ENCODE data around the gene PRCC.

DNA sequence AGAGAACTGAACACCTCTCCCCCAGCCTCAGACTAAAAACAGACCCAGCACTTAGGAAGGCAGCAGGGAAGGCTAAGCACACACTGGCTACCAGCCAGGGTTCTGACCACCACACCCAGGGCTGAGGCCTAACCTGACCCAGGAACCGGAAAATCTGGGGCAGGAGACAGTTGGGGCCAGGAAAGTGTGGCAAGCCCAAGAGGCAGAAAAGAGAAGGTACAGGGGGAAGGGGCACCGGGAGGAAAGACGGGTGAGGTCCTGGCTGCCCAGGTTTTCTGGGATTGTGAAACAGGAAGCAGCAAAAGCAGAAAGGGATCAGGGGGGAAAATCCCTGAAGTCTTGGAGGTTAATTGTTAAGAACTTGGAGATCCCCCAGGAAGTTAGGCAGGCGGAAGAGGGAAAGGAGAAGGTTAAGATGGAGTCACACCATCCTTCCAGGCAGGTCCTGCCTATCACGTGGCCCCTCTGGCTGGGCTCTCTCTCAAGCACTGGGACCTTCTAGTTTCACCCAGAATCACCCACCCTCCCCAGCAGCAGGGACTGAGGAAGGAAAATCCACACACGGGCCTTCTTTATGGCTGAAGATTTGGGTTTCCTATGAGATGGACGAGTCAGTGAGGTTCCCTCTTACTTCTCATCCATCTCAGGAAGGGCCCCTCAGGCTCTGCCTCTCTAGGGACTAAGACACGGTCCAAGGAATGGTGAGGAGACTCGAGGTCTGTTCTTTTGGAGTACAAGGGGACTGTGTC lies 18.5 kb upstream of the PRCC start:
- TF ChIP-seq GATA3 (IDR thresholded peaks at IDR 0.05; ENCODE audit: low read depth, low read length) = no peak
- TF ChIP-seq GATA2 (IDR thresholded peaks at IDR 0.05; ENCODE audit: low read depth, low read length) = no peak
